Iris pigment epithelial cell (primary cell): ENCODE results near the gene TARBP1.

Experiments used
- DNase-seq: peaks from one replicate; pipeline ENCODE4 v3.0.0-alpha.2; 2011; ENCODE audit warnings: low read depth

Gene TARBP1

GRCh38 chr1:234345237-234345636 lies 133.7 kb downstream of the TARBP1 start:
- no peak for DNase-seq

- DNase-seq, result no peak
Measured at GRCh38 chr1:234342774-234343173, 136.2 kb downstream of the TARBP1 start.
